Right ventricle myocardium inferior (tissue), 1 donor: ENCODE measurements around the gene PCYT2. TPM values are rescaled to one million over a fixed set of nuclear protein-coding genes. Genes with fewer than 3 reads are reported as not detected.
"Not testable (repeated sequence)": the region's sequence is repeated elsewhere in the genome, so short reads cannot be mapped to it uniquely, and the experiment has no call there.

Experiments
- ATAC-seq: fragments of 200-7000 bp; cut with Tn5 transposase; one replicate; pipeline ENCODE4 v1.9.1; 2020; ENCODE audit warnings: mild to moderate bottlenecking, moderate library complexity
- DNase-seq: peaks from one replicate; pipeline ENCODE4 v3.0.0; 2021; ENCODE audit errors: missing footprints
- intact Hi-C: fragments of 100-400 bp; cut with DNase I; formaldehyde crosslinking; loops from one replicate; pipeline ENCODE4 v1.11.0; 2022
- long read RNA-seq: library from polyadenylated mRNA; unstranded; transcript quantifications from one replicate; pipeline ENCODE4 v2.0.0, GENCODE V29; 2021
- total RNA-seq: library from RNA; stranded (reverse); fragmentation: NEBNext Ultra II Directional; extraction: Animal tissue kit (Norgen Biotek cat#: 25700); gene quantifications from one replicate; pipeline ENCODE4 v1.2.1, GENCODE V29; 2021
- donor health status: DM: no; HTN: yes; CAD: no; lungs with severe emphysema.

PCYT2 gene
- 31.0 TPM for total RNA-seq
- long read RNA-seq, full-length matches to known transcripts: 54 of 67 reads
- long read RNA-seq, partial matches to known transcripts: 2 of 67 reads
- long read RNA-seq, other reads (novel, unspliced or antisense): 11 of 67 reads

DNA sequence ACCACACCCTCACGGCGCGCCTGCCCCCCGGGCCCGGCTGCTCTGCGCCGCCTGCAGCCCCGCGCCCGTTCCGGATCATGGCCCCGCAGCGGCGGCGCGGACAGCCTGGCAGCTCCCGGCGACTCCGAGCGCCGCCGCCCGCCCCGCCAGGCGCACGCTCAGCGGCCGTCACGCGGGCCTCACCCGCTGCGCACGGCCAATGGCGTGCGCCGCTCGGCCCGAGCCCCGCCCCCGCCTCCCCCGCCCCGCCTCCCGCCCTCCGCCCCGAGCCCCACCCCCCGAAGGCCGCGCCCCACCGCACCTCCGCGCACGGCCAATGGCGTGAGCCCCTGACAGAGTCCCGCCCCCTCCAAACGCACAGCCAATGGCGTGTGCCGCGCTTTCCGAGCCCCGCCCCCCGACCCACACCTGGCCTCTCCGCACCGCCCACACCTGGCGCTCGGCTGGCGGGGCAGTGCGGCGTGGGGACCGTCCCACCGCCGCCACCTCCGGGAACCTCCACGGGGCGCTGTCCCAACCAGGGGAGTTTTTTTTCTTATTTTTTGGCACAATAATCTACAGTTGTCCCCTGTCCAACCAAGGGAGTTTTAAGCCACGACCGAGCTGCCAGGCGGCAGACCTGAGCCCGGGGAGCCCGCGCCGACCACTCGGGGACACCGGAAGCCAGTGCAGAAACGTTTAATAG, at the start of gene PCYT2:
Gene PCYT2, minus strand, starts transcription at position 123 of the 685 bp plus-strand sequence. Its CDS starts 44 bp downstream, at position 79.
- peak; percentile 92 for ATAC-seq
- DNase-seq: peak; percentile 94
- intact Hi-C loops: no loop called here

DNA sequence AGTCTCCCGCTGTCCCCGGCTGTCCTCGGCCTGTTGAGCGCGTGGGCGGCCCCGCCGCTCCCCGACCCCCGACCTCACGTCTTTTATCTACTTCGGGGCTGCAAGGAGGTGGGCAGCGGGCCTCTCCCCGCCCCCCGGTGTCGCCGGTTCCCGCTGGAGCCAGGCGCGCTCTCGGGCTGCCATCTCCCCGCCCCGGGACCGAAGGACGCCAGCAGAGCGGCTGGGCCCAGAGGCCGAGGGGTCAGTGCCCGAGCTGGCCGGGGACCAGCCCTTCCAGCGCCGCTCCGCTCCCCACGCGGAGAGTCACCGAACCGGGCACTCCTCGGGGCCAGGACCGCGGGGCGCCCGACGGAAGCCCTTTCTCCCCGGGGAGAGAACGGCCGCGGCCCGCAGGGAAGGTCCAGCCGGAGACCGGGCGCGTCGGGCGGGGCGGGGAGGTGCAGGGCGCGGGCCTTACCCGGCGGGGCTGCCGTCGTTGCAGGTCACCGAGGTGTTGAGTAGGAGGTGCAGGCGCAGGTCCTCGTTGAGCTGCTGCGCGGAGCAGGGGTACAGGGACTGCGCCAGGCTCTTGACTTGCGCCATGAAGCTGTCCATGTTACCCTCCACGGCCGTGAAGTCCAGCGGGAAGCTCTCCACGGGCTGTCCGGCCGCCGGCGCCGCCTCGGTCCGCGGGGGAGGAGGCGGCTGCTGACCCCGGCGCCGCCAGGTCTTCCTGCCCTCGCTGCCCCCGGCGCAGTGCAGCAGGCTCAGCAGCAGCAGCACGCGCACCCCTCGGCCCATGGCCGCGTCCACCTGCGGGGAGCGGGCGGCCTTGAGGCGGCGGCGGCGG, 49.1 kb upstream of the PCYT2 start:
- intact Hi-C loops: no loop called here
- ATAC-seq: no peak

DNA sequence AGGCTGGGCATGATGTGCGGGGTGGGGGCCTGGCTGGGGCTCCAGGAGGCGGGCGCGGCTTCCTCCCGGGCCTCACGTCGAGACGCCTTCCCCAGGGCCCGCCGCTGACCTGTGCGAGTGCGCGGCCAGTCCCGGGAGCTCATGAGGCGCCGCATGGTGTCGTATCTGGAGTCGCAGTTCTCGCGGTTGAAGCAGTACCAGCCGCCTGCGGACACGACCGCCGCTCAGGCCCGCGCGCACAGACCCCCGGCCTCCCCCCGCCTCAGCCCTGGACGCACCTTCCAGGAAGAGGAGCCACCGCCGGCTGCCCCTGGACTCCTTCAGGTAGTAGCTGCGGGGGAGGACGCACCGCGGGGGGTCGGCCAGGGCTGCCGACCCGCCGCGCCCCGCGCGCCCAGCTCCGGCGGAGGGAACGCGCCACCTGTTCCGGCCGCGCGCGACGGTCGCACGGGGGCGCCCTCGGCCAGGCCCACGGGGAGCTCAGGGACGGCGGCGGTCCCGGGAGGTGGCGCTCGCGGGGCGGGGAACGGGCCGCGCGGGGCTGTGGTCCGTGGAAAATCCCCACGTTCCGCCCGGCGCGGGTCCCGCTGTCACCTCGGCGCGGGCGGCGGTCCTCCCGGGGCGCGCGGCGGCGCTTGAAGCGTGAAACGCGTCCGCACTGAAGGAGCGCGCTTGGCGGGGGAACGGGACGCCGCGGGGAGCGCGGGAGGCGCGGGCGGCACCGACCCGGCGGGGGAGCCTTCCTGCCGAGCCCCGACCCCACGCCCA, 48.3 kb upstream of the PCYT2 start:
- intact Hi-C loops: loop anchor here (1.0 to 5.0 kb wide), 2 partner anchors 62 to 193 kb away; no protein-coding TSS in a partner anchor
- peak; percentile 92 for DNase-seq
- ATAC-seq: peak; percentile 90

More for the DNA sequence above, 49.1 kb upstream of the PCYT2 start:
- no peak for DNase-seq

DNA sequence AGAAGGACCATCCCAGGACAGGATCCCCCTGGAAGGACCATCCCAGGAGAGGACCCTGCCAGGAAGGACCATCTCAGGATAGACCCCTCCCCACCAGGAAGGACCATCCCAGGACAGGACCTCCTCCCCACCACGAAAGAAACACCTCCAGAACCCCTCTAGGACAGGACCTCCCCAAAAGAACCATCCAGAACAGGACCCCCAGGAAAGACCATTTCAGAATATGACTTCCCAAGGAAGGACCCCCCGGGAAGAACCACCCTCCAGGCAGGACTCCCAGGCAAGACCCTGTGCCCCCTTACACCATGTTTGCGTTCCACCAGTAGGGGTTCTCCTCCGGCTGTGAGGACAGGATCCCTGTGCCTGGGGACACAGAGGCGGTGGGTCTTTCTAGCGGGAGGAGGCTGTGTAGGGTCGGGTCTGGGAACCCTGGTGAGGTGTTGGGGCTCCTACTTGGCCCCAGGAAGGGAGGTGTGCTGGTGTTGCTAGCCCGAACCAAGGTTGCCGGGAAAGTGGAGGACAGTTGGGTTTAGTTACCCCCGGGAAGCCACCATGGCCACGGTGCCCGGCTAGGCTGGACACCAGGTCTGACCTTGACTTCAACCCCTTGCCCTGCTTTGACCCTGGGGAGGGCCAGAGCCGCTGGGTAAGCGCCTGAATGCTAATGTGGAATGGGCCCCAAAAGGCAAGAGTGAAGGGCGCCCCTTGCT, 47.6 kb upstream of the PCYT2 start:
- ATAC-seq (no peak), DNase-seq (no peak)
- intact Hi-C loops: loop anchor here (1.0 to 5.0 kb wide), 2 partner anchors 63 to 194 kb away; no protein-coding TSS in a partner anchor

DNA sequence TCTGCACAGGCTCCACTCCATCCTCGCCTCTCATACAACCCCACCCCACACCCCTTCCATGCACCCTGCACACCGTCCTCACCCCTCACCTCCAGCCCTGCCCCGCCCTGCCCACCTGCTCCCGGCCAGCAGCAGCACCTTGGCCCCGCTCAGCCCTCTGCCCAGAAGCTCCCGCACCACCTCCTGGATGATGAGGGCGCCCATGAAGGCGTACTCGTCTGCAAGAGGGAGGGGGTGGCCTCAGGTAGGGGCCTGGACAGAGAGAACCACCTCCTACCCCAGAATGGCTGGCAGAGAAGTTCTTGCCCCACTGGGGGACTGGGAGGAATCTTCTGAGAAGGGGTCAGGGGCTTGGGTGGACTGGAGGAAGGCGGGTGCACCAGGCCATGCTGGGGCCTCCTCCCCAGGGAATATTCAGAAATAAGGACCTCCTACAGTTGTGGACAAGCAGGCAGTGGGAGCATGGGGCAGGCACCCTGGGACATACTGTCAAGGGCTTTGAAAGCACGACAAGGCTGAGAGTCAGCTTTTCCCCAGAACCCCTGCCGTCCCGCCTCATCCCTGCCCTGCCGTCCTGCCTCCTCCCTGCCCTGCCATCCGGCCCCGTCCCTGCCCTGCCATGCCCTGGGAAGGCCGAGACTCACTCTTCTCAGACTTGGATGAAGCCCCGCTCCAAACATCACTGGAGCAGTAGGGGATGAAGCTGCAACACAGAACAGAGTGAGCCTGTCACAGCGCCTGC, 46.7 kb upstream of the PCYT2 start:
- DNase-seq (no peak), ATAC-seq (no peak)
- intact Hi-C loops: loop anchor here (5.0 kb wide), 1 partner anchor 194 kb away; no protein-coding TSS in a partner anchor

DNA sequence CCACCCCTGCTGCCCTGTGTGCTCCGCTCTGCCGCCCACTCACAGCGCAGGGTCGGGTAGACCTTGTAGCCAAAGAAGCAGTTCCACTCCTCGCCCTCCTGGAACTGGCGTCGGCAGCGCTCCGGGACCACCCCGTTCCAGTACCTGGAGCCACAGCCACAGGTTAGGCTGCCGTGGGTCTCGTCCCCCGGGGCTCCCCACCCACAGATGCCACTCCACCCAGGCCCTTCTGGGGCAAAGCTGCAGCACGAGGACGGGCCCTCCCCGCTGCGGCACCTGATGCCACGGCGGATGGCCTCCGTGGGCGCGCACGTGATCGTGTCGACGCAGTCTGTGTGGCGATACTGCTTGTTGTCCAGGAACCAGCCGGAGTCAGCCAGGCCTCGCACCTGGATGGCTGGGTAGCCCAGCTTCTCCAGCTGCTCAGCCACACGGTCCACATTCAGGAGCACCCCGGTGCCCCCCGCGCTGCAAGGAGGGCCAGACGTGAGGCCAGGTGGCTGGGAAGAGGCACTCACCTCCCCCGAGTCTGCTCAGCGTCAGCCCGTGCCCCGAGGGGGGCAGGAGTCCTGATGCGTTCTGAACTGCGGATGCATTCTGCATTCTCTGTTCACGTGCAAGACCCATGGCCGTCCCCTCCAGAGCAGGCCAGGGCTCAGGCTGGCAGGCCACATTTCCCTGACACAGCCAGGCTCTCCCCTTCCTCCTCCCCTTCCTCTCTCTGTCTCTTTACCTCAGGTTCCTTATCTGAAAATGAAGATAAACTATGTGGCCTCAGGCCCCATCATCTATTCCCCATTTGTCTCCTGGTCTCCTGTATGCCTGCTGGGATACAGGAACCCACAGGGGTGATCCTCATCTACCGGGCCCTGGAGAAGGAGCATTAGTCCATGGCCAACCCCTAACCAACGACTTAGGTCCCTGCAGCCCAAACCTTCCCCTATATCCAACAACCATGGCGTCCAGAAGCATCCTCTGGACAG, 45.7 kb upstream of the PCYT2 start:
- ATAC-seq (no peak), DNase-seq (no peak)

DNA sequence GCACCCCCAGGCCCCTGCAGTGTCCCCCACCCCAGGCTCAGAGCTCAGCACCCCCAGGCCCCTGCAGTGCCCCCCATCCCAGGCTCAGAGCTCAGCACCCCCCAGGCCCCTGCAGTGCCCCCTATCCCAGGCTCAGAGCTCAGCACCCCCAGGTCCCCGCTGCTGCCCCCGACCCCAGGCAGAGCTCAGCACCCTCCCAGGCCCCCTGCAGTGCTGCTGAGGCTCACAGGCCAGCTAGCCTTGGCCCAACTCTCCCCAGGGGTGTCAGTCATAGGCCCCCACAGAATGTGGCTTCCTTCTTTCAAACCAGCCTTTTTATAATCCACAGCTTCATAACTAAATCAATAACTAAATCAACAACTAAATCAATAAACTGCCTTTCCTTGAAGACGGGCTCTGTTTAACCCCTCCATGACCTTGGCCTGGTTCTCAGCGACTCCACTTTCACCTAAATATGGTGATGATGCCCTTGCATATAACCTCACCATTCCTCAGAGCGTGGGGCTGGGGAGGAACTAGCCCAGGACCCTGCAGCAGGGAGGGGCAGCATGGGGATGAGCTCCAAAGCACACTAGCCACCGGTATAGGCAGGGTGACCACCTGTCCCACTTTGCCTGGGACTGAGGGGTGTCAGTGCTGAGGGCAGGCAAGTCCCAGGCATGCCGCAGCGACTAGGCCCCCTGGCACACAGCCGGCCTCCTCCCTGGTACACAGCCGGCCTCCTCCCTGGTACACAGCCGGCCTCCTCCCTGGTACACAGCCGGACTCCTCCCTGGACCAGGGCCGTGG, 44.8 kb upstream of the PCYT2 start:
- no peak for DNase-seq
- intact Hi-C loops: loop anchor here (5.0 kb wide), 1 partner anchor 196 kb away; no protein-coding TSS in a partner anchor
- ATAC-seq: no peak

More for the DNA sequence above, 45.7 kb upstream of the PCYT2 start:
- intact Hi-C loops: loop anchor here (5.0 kb wide), 1 partner anchor 195 kb away; no protein-coding TSS in a partner anchor

DNA sequence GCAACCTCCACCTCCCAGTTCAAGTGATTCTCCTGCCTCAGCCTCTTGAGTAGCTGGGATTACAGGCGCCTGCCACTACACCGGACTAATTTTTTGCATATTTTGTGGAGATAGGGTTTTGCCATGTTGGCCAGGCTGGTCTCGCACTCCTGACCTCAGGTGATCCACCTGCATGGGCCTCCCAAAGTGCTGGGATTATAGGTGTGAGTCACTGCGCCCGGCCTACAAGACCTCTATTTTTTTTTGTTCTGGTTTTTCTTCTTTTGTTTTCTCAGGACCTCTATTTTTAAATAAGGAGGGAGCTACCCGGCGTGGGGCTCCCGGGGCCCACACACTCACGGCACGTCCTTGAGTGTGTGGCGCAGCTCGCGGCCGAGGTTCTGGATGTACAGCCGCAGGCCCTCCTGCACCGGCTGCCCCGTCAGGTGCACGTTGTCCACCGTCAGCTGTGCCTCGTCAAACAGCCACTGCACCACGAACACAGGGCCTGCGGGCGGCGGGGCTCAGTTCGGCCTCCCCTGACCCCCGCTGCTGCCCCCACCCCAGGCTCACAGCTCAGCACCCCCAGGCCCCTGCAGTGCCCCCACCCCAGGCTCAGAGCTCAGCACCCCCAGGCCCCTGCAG, 44.0 kb upstream of the PCYT2 start:
- DNase-seq: no peak
- no peak for ATAC-seq
- intact Hi-C loops: loop anchor here (5.0 kb wide), 1 partner anchor 197 kb away; no protein-coding TSS in a partner anchor

DNA sequence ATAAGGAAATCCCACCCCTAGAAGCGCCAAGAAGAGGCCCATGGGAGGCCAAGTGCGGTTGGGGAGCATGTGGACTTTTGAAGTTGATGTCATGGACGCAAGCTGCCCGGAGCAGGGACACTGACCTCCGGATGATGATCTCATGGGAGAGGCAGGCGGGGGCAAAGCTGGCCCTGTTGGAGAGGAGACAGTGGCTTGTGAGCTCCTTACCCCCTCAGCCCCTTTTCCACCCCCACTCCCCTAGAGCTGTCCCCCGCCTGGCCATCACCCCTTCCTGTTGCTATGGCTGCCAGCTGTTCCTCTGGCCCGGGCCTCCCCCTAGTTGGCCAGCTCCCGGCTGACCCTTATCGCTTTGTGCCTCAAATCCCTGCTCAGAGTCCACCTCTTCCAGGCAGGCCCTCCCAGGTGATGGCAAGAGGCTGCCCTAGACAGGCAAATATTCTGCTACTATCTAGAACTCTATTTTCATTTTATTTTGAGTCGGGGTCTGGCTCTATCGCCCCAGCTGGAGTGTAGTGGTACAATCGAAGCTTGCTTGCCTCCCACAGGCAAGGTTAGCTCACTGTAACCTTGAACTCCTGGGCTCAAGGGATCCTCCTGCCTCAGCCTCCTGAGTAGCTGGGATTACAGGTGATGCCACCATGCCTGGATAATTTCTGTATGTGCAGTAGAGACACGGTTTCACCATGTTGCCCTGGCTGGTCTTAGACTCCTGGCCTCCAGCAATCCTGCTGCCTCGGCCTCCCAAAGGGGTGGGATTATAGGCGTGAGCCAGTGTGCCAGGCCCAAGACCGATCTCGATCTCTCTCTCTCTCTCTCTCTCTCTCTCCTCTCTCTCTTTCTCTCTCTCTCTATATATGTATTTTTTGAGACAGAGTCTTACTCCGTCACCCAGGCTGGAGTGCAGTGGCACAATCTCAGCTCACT, 43.2 kb upstream of the PCYT2 start:
- ATAC-seq (no peak), DNase-seq (no peak)
- intact Hi-C loops: loop anchor here (5.0 kb wide), 1 partner anchor 198 kb away; no protein-coding TSS in a partner anchor

DNA sequence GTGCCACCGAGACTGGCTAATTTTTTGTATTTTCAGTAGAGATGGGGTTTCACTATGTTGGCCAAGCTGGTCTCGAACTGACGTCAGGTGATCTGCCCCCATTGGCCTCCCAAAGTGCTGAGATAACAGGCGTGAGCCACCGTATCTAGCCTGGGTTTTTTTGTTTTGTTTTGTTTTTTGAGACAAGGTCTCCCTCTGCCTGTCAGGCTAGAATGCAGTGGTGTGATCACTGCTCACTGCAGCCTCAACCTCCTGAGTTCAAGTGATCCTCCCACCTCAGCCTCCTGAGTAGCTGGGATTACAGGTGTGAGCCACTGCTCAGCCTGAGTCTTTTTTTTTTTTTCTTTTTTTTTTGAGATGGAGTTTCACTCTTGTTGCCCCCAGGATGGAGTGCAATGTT, 42.2 kb upstream of the PCYT2 start:
- DNase-seq, ATAC-seq, intact Hi-C loops: not testable (repeated sequence)

DNA sequence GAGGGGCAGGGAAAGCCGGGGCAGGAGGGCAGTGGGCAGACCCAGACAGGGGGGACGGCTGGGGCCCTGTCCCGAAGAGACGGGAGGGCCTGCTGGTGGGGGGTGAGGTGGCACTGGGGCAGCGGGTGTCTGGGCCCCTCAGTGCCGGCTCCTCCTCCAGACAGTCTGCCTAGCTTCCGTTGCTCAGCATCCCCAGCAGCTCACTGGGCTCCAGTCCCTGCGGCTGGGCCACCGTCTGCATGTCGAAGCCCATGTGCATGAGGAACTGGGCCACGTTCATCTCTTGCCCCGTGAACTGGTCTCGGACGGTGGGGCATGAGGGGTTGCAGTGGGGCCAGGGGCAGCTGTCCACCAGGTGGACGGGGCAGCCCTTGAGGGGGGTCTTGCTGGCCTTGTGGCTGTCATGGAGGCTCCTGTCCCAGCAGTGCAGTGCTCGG, 41.6 kb upstream of the PCYT2 start:
- no peak for DNase-seq
- ATAC-seq: no peak
- intact Hi-C loops: no loop called here

DNA sequence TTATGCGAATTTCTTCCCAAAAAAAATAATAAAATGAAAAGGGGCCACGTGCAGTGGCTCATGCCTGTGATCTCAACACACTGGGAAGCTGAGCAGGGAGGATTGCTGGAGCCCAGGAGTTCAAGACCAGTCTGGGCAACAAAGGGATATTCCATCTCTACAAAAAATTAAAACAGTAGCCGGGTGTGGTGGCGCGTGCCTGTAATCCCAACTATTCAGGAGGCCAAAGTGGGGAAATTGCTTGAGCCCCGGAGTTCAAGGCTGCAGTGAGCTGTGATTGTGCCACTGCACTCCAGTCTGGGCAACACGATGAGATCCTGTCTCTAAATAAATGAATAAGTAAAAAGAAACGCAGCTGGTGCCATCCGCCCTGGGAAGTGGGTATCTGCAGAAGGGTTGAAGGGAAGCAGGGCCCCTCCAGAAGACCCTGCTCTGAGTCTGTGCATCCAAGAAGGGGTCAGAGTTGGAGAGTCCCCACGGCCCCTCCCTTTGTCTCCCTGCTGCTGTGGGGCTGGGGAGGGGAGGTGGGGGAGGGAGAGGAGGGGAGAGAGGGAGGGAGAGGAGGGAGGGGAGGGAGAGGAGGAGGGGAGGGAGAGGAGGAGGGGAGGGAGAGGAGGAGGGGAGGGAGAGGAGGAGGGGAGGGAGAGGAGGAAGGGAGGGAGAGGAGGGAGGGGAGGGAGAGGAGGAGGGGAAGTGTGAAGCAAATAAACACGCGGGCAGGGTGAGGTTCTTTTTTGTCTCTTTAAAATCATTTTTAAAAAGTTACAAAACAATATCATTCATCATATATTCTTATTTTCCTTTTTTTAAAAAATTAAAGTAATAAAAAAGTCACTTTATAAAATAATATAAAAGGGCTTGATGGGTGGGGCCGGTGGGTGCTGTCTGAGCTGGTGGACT, 40.8 kb upstream of the PCYT2 start:
- DNase-seq: no peak
- no peak for ATAC-seq
- intact Hi-C loops: no loop called here

DNA sequence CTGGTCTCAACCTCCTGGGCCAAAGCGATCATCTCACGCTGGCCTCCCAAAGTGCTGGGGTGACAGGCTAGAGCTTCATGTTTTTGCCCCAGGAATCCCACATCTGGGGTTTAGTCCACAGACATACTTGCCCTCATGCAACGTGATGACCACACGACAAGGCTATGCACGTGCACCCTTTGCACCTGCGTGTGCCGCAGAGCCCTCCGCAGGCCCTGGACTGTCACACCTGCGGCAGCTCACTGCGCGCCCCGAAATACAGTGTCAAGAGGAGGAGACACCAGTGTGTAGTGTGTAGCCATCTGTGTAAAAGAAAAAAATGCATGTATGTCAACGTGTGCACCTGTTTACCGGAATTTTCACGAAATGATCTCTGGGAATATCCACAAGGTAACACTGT, 39.3 kb upstream of the PCYT2 start:
- intact Hi-C loops: no loop called here
- ATAC-seq (no peak), DNase-seq (no peak)
